Sigmoid colon (tissue), 7 donors: ENCODE data around the gene BLTP2. TPM values are rescaled to one million over a fixed set of nuclear protein-coding genes. Genes with fewer than 3 reads are reported as not detected.

ENCODE experiments used
- DNase-seq: peaks from one replicate; pipeline ENCODE4 v3.0.0-alpha.2; 2019
- H3K27ac ChIP-seq, 4 donors: fragments of 200-600 bp; sonication (generic); one replicate each; pipeline ENCODE4 v1.5.1; 2016 to 2019; ENCODE audit warnings: mild to moderate bottlenecking in 1 of 4
- H3K27me3 ChIP-seq, 3 donors: fragments of 200-600 bp; sonication (generic); one replicate each; pipeline ENCODE4 v1.5.1; 2019; ENCODE audit warnings: mild to moderate bottlenecking in 1 of 3
- H3K36me3 ChIP-seq, 4 donors: fragments of 200-600 bp; sonication (generic); one replicate each; pipeline ENCODE4 v1.5.1; 2016 to 2019
- H3K4me1 ChIP-seq, 4 donors: fragments of 200-600 bp; sonication (generic); one replicate each; pipeline ENCODE4 v1.5.1; 2017 to 2019
- H3K4me3 ChIP-seq, 4 donors: fragments of 200-600 bp; sonication (generic); one replicate each; pipeline ENCODE4 v1.5.1; 2017 to 2019; ENCODE audit warnings: mild to moderate bottlenecking in 2 of 4, moderate library complexity in 1 of 4
- H3K9me3 ChIP-seq, 4 donors: fragments of 200-600 bp in 3 of 4; sonication (generic) in 3 of 4; one replicate each; pipeline versions ENCODE4 v1.5.1 to v1.6.1; 2013 to 2019
- EP300 ChIP-seq, 4 donors: sonication (generic); formaldehyde crosslinking; IDR thresholded peaks; one replicate each; pipeline ENCODE4 v1.6.1; 2017; ENCODE audit warnings: antibody characterized with exemption in 4 of 4
- POLR2A ChIP-seq, 2 donors: fragments of 450-650 bp; IDR thresholded peaks; one replicate each; pipeline ENCODE4 v1.6.1; 2016; ENCODE audit warnings: antibody characterized with exemption in 2 of 2, mild to moderate bottlenecking in 2 of 2, moderate library complexity in 2 of 2
- POLR2AphosphoS5 ChIP-seq, 4 donors: sonication (generic); formaldehyde crosslinking; IDR thresholded peaks; one replicate each; pipeline ENCODE4 v1.6.1; 2017; ENCODE audit warnings: antibody characterized with exemption in 4 of 4
- WGBS, 2 donors: extraction: QIAGEN DNeasy Blood & Tissue Kit; methylation state at CpG; one replicate each; pipeline ENCODE4 v1.1.7; 2013; 5-methylcytosine and 5-hydroxymethylcytosine counted together
- intact Hi-C: fragments of 100-400 bp; cut with DNase I; formaldehyde crosslinking; loops from one replicate; pipeline ENCODE4 v1.15.1; 2023
- polyA plus RNA-seq, 3 donors: library from polyadenylated mRNA; stranded (reverse); fragments of 200-250 nt; gene quantifications; one replicate each; pipeline ENCODE4 v1.2.3, GENCODE V29; 2013
- total RNA-seq, 4 donors: library from RNA; depleted of rRNA; stranded (reverse); fragments of >200 nt; gene quantifications; one replicate each; pipeline ENCODE4 v1.1.0, GENCODE V29; 2016
- TF ChIP-seq, protein P1 (sequence below), 4 experiments: fragments of 450-650 bp in 3 of 4; fragments of 200-600 bp in 1 of 4; IDR thresholded peaks; one replicate each; pipeline ENCODE4 v1.5.1; 2016 to 2019; ENCODE audit warnings: antibody characterized with exemption in 4 of 4, mild to moderate bottlenecking in 3 of 4, moderate library complexity in 2 of 4
- donor health status: healthy with polysubstance abuse.
- donor health status: Bipolar disorder and iron deficiency.
- donor health status: healthy.

BLTP2 gene
- total and polyA plus RNA-seq, 7 donors: 10.2 to 84.5 (median 71.0) TPM

DNA sequence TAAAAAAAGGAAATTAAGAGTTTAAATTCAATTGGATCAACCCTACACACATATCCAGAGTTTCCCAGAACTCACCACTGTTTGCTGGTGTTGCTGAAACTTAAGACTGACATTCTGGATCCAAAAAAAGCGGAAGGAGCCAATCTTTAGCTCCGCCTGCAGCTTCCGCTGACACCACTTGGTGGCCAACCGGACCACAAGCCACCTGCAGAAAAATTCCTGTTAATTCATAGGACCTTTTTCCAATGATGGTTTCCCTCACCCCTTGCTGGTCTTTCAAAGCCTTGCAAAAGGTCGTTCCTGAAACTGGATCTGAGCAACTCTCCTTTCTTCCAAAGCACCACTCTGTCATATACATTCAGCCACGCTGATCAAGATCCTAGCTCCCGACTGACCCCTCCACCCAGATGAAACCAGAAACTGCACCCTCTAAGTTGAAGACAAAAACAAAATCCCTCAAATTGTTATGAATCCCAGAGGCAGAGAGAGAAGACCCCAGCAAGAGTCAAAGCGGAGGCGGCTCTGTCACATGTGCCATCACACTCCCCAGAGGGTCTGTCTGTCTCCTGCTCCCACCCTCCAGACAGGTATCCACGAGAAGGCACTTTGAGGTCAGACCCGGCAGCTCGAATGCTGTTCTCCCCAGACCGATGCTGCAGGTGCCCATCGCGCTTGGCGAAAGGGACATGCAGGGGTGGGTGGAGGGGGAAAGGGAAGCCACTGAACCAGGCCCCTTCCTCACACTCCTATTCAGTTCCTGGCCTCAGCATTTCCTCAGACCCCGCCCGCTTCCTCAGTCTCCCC is 773 bp downstream of the BLTP2 start:
- H3K27me3 ChIP-seq: no peaks in the 10 kb centered on the region
- WGBS, 2 donors: 0 to 1% methylated on average over 18 of the region's 18 CpGs
- intact Hi-C loops: loop anchor here (2.0 kb wide), 1 partner anchor 17 kb away; the partner anchor contains the start of gene SDF2
- peak overlapping the region; percentile 91 to 97 (median 95) for H3K27ac ChIP-seq
- TF ChIP-seq, protein P1, sequence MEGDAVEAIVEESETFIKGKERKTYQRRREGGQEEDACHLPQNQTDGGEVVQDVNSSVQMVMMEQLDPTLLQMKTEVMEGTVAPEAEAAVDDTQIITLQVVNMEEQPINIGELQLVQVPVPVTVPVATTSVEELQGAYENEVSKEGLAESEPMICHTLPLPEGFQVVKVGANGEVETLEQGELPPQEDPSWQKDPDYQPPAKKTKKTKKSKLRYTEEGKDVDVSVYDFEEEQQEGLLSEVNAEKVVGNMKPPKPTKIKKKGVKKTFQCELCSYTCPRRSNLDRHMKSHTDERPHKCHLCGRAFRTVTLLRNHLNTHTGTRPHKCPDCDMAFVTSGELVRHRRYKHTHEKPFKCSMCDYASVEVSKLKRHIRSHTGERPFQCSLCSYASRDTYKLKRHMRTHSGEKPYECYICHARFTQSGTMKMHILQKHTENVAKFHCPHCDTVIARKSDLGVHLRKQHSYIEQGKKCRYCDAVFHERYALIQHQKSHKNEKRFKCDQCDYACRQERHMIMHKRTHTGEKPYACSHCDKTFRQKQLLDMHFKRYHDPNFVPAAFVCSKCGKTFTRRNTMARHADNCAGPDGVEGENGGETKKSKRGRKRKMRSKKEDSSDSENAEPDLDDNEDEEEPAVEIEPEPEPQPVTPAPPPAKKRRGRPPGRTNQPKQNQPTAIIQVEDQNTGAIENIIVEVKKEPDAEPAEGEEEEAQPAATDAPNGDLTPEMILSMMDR (IDR thresholded peaks at IDR 0.05): peak in 3 of 4 experiments; percentile 24 to 56 (median 34)
- TF ChIP-seq POLR2AphosphoS5 (IDR thresholded peaks at IDR 0.05): no peak
- peak overlapping the region; percentile 94 to 99 (median 98) for H3K4me3 ChIP-seq
- H3K4me1 ChIP-seq: peaks cover 0 to 40% (median 32%) of the 10 kb centered on the region in 4 donors
- peaks cover 11 to 55% (median 25%) of the 10 kb centered on the region in 4 donors for H3K36me3 ChIP-seq
- peak; percentile 69 for DNase-seq
- no peaks in the 10 kb centered on the region for H3K9me3 ChIP-seq

DNA sequence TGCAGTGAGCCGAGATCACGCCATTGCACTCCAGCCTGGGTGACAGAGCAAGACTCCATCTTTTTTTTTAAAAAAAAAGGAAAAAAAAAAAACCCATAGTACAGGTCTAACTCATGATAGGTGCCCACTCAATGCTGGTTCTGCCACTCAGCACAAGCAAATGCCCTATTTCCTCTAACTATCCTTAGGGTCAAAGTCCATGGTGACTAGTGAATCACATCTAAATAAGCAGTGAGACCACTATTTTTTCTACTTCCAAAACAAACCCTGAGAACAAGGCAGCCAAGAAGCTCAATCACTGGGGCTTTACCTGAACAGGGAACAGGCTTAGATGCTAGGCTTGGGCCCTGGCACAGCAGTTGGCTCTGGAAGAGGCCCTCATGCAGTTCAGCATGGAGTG is 3.4 kb downstream of the BLTP2 start:
- 89 to 98% methylated on average over 2 of the region's 2 CpGs for WGBS, 2 donors
- H3K36me3 ChIP-seq: peaks cover 27 to 63% (median 45%) of the 10 kb centered on the region in 4 donors
- H3K4me3 ChIP-seq: no peak overlapping the region
- H3K27me3 ChIP-seq: no peaks in the 10 kb centered on the region
- TF ChIP-seq EP300 (IDR thresholded peaks at IDR 0.05) (no peak), POLR2AphosphoS5 (IDR thresholded peaks at IDR 0.05) (no peak), POLR2A (IDR thresholded peaks at IDR 0.05) (no peak)
- TF ChIP-seq, protein P1 (IDR thresholded peaks at IDR 0.05): no peak
- intact Hi-C loops: no loop called here
- no peaks in the 10 kb centered on the region for H3K9me3 ChIP-seq
- H3K27ac ChIP-seq: no peak overlapping the region
- H3K4me1 ChIP-seq: peaks cover 0 to 32% (median 25%) of the 10 kb centered on the region in 4 donors
- DNase-seq: no peak

DNA sequence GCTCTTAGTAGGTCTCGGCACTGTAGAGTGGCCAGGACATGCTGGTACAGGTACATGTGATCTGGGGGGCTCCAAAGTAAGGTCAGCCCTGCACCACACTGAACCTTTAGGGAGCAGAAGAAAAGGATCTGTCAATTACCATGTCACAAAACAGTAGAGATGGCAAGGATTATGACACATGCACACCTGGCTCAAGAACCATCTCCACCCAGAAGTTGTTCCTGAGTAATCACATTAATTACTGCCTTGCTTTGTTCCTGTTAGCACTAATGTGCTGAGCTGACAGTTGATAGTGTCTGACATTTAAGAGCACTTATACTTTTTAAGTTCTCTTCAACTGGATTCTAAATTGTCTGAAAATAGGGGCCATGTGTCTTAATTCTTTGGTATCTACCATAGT is 9.5 kb downstream of the BLTP2 start:
- intact Hi-C loops: no loop called here
- H3K27ac ChIP-seq: no peak overlapping the region

DNA sequence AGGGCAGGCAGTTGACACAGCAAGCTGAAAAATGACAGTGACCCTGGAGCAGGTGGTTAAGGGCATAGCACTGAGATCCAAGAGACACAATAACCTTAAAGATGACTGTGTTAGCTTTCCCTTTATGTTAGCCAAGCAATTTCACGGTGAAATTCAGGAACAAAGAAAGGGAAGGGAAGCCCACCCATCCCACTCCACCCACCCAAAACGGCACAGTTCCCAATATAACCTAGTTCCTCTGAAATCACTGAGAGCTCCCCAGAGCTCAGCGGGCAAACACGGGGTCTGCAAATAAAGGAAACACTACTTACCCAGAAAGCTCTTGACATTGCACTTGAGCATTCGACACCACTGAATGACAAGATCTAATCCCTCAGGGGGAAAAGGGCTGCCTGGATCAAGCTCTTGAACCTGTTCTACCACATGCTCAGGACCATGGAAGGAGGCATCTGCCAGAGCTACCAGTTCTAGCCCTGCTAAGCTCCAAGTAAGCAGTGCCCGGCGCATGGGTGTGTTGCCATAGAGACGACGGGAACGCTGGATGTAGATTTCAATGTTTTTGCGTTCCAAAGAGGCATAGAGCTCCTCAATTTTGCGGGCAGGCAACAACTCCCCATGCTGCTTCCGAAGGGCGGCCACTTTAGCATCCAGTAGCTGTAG is 10.6 kb downstream of the BLTP2 start:
- H3K27me3 ChIP-seq: no peaks in the 10 kb centered on the region
- H3K9me3 ChIP-seq: no peaks in the 10 kb centered on the region
- H3K4me1 ChIP-seq: no peaks in the 10 kb centered on the region
- TF ChIP-seq POLR2A (IDR thresholded peaks at IDR 0.05) (no peak), EP300 (IDR thresholded peaks at IDR 0.05) (no peak), POLR2AphosphoS5 (IDR thresholded peaks at IDR 0.05) (no peak)
- TF ChIP-seq, protein P1 (IDR thresholded peaks at IDR 0.05): no peak
- no peak overlapping the region for H3K4me3 ChIP-seq
- H3K36me3 ChIP-seq: peaks cover 41 to 100% (median 86%) of the 10 kb centered on the region in 4 donors
- H3K27ac ChIP-seq: no peak overlapping the region
- DNase-seq: no peak
- intact Hi-C loops: no loop called here
- WGBS, 2 donors: 91 to 93% methylated on average over 14 of the region's 14 CpGs

More for the DNA sequence above, 9.5 kb downstream of the BLTP2 start:
- no peak overlapping the region for H3K4me3 ChIP-seq
- no peaks in the 10 kb centered on the region for H3K27me3 ChIP-seq
- H3K9me3 ChIP-seq: no peaks in the 10 kb centered on the region
- WGBS, 2 donors: 95 to 97% methylated on average over 1 of the region's 1 CpG
- TF ChIP-seq POLR2AphosphoS5 (IDR thresholded peaks at IDR 0.05): no peak
- no peak for TF ChIP-seq EP300 (IDR thresholded peaks at IDR 0.05)
- TF ChIP-seq, protein P1 (IDR thresholded peaks at IDR 0.05): no peak
- no peak for TF ChIP-seq POLR2A (IDR thresholded peaks at IDR 0.05)
- H3K4me1 ChIP-seq: no peaks in the 10 kb centered on the region
- DNase-seq: no peak
- H3K36me3 ChIP-seq: peaks cover 46 to 100% (median 88%) of the 10 kb centered on the region in 4 donors
